DOHH2 (cell line): ENCODE data around the gene PRDM5.

Source experiments
- CTCF ChIP-seq: fragments of 200-600 bp; sonication (generic); IDR thresholded peaks from one replicate; pipeline ENCODE4 v1.5.1; 2014; ENCODE audit warnings: antibody characterized with exemption, mild to moderate bottlenecking, low read depth, low read length; ENCODE audit not compliant: poor library complexity, severe bottlenecking
- EZH2phosphoT487 ChIP-seq: fragments of 200-600 bp; sonication (generic); IDR thresholded peaks from 2 replicates; pipeline ENCODE4 v1.6.1; 2017; ENCODE audit warnings: borderline replicate concordance, mild to moderate bottlenecking, antibody characterized with exemption, low read length, moderate library complexity, mixed read lengths

- no peak for TF ChIP-seq CTCF
- no peak for TF ChIP-seq EZH2phosphoT487
Measured at GRCh38 chr4:120694973-120695372, 227.6 kb downstream of the PRDM5 start.
